HG02852 (cell line): ENCODE results near the gene PLPPR1.

Source experiments
- ATAC-seq: cut with Tn5 transposase; IDR thresholded peaks from one replicate; pipeline ENCODE4 v1.9.1; 2021; ENCODE audit warnings: mild to moderate bottlenecking, moderate library complexity; ENCODE audit not compliant: unreplicated experiment

Gene PLPPR1

DNA sequence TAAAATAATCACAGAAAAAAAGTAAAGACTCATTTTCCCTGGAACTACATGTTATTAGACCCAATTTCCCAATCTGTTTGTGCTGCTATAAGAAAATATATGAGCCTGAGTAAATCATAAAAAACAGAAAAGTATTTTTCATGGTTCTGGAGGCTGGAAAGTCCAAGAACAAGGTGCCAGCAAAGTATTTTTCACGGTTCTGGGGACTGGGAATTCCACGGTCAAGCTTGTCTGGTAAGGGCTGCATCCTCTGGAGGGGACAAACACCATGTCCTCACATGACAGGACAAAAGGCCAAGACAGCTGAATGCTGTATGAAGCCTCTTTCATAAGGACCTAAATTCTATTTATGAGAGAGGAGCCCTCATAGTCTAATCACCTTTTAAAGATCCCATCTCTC, 172.3 kb downstream of the PLPPR1 start:
- no peak for ATAC-seq

DNA sequence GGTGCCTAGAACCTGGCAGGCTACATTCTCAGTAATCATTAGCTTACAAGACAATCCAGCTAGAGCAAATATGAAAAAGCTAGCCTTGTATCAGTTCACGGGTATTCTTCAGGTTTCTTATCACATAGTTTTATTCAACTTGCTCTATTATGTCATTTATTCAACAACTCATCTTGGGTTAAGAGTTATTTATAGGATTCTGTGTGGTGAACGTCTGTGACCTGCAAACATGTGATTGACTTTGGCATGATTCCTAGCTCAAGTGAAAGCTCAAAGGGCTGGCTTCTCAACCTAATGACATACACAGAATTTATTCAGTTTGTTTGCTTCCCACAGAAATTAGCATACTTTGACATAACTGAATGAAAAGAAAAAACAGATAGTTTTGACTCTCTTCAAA, 173.1 kb downstream of the PLPPR1 start:
- no peak for ATAC-seq

- ATAC-seq: no peak
Measured at GRCh38 chr9:101209670-101210069, 181.1 kb downstream of the PLPPR1 start.

GRCh38 chr9:101212661-101213060, 184.1 kb downstream of the PLPPR1 start:
- ATAC-seq: no peak

DNA sequence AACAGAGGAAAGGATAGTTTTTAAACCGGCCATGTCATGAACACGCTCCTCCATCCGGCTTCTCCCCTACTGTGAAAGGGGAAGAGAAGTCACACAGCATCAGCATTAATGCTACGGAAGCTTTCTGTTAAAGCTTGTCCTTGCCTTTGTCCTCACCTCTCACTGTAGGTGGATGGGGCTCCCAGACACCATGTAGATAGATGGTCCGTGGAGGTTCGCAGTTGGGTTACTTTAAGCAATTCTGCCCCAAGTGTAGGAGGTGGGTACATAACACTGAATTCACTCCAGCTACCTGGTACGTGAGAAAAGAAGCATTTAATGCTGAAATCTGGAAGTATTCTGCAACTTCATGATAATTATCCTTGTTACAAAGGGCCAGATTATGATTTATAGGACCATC, 190.5 kb downstream of the PLPPR1 start:
- no peak for ATAC-seq

DNA sequence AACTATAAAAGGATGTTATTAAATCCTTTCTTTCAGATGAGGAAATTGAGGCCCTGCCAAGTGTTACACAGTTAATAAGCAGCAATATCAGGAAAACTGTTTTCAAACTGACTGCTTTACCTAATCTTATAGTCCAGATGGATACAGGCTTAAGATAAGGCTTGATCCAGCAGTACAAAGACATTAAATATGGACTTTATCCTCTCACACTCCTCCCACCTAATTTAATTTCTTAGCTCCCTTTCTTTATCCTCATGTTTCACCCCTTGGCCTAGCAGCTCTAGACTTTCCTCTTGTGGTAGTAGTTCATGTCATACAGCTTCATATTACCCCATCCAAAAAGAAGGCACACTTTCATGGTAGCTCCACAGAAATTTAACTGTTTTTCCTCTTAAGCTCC, 191.8 kb downstream of the PLPPR1 start:
- no peak for ATAC-seq

- no peak for ATAC-seq
Measured at GRCh38 chr9:101225271-101225670, 196.7 kb downstream of the PLPPR1 start.

- ATAC-seq: no peak
Measured at GRCh38 chr9:101226161-101226560, 197.6 kb downstream of the PLPPR1 start.

DNA sequence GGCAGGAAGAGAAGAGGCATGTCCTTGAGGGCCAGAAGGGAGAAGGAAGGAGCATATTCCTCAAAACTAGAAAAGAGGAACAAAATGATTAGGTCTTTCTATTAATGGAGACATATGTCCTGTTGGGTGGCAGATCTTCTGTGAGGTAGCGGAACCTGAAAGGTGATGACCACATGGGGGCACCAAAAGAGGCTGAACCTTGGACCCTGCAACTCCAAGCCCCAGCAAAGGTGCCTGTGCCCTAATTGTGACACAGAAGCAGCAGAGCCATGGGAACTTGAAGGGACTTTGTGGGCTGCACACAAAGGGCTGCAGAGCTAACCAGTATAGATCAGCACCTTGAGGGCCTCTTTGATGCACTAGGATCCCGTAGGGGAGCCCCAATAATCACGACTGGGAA, 198.3 kb downstream of the PLPPR1 start:
- no peak for ATAC-seq

DNA sequence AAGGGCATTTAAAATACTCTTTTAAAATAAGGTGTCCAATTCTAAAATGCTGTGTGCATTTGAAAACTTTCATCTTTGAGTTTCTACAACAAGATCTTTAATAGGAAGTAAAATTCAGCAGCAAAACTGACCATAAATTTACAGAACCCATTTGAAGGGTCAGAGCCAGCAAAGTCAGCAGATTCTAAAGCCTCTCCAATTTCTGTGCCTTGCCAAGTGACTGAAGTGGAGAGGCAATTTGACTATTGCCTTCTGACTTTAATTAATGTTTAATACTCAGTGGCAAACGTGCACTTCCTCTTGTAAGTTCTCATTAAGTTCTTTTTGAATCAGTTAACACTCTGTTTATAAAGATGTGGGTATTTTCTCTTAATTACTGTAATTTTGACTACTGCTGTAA, 201.1 kb downstream of the PLPPR1 start:
- no peak for ATAC-seq

DNA sequence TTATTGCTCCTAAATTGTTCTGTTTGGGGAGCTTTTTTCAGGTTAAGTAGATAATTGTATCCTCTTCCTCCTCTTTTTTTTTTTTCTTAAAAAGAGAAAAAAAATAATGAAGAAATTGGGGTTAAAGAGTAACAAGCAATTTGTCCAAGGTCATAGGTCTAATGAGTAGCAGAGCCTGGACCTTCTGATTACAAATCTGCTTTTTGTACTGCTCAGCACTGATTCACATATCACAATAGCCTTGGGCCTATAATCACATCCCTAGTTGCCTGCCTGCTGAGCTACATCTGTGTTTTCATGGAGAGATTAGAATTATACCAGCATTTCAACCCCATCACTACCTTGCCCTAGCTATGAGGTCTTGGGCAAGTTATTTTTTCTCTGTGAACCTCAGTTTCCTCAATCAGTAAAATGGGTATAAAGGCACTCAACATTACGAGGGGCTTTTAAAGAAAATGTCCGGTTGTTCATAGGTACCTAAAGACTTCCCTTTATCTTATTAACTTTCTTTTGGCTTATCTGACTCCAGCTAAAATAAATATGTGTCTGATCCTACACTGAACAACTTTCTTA, 204.0 kb downstream of the PLPPR1 start:
- no peak for ATAC-seq

DNA sequence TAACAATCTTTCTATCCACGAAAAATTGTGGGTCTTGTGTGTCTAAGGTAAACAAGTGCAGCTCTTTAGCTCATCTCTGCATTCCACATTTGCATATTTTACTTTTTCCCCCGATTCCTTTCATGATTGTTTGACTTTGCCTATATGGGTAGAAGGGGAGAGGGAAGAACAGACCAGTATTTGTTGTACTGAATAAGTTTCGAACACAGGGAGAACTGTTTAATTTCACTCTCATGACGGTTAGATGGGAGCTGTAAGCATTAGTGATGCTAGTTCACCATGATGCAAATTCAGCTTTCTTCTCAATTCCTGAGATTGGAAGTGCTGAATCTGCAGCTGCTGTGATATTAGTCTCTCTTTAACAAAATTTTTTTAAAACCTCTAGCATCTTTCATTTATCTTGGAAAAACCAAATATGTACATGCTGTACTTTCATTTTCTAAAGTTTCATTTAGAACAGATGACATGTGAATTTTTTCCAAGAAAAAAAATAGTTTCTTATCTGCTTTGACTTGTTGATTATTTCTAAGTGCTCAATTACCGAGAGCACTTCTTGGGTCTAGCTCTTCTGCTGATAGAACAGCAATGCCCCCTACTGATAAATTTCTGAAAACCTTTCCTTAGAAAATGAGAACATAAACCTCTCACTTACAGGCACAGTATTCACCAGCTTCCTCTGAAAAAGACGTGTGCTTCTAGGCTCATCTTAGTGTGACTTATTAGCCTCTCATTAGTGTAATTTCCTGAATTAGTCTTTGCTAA, 206.8 kb downstream of the PLPPR1 start:
- ATAC-seq: no peak

GRCh38 chr9:101242651-101243050, 214.1 kb downstream of the PLPPR1 start:
- ATAC-seq: no peak

DNA sequence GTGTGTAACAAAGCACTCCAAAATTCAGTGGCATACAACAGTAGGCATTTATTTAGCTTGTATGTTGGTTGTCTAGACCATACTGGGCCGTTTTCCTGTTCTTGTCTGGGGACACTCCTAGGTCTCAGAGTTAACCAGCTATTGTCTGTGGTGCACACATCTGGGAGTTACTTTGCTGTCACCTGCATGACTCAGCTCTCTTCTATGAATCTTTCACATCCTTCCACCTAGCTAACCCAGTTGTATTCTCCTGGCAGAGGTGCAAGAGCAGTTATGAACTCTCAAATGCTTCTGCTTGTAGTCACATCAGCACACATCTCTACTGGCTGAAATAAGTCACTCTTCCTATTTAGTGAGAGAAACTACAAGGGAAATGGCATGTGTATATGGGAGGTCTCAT, 218.2 kb downstream of the PLPPR1 start:
- ATAC-seq: no peak

DNA sequence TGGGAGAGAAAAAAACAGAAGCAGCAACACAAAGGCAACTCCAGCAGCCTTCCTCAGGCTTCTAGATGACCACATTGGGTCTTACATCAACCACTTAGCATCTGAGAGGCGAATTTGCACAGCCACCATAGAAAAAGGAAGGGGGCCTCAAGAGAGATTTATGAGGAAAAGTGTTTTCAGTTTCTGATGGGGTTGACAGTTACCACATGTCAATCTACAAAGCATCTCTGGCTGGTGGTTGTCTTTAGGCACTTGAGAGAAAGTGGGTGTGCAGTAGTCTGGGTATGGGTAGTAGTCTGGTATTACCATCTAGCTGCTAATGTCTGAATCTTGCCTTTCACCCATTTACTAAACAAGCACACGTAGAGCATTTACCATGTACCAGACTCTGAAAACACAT, 218.8 kb downstream of the PLPPR1 start:
- no peak for ATAC-seq

- no peak for ATAC-seq
Measured at GRCh38 chr9:101254733-101255433, 226.4 kb downstream of the PLPPR1 start.

- no peak for ATAC-seq
Measured at GRCh38 chr9:101264727-101265126, 236.2 kb downstream of the PLPPR1 start.

- ATAC-seq: no peak
Measured at GRCh38 chr9:101265261-101265660, 236.7 kb downstream of the PLPPR1 start.

DNA sequence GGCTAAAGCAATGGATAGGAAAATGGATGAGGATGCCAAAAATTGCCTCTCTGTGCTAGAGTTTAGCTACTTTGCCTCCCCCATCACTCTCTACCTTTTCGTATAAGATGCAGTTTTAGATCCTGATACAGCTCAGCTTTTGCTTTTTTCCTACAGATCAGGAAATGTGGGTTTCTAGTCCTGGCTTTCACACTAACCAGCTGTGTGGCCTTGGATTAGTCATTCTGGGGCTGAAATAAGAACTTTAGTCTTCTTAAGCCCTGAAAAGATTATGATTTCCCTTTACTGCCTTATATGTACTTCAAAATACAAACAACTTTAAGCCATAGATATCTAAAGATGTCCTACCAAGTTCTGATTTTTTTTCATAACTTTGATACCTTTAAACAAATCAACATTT, 239.9 kb downstream of the PLPPR1 start:
- no peak for ATAC-seq

- ATAC-seq: no peak
Measured at GRCh38 chr9:101269591-101270283, 241.2 kb downstream of the PLPPR1 start.

DNA sequence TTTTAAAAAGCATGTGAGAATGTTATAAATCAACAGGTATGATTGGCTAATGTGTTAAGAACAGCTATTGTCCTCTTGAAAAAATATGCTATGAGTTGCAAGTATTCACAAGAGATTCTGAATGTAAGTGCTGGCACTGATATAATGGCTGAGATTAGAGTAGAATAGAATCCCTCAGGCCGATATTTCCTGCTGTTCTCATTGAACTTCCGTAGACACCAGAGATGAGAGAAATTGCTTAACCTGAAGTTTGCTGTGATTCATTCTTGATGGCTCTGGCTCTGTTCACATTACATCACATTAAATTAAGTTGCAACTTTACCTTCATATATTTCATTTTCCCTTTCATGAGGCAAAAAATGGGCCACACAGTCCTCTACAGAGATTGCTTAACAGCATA, 241.8 kb downstream of the PLPPR1 start:
- no peak for ATAC-seq

GRCh38 chr9:101271102-101271501, 242.6 kb downstream of the PLPPR1 start:
- ATAC-seq: no peak
